22Rv1 (cell line): ENCODE results near the gene FEN1.

Experiments
- CTCF ChIP-seq: fragments of 450-650 bp; IDR thresholded peaks from 2 replicates; pipeline ENCODE4 v1.5.1; 2017; ENCODE audit warnings: mild to moderate bottlenecking
- ZFX ChIP-seq: fragments of 450-650 bp; IDR thresholded peaks from 2 replicates; pipeline ENCODE4 v1.6.1; 2017; ENCODE audit warnings: antibody characterized with exemption, borderline replicate concordance

DNA sequence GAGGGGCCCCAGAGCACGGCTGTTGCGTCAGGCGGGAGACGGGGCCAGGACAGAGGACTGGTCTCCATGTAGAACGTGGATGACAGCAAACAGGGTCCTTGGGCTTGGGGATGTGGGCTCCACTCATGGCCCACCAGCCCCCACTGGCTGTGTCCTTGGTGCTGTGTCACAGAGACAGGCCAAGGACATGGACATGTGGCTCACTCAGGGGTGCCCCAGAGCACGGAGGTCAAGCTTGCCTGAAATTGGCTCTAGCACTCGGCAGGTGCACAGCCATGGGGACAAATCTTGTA, 49.8 kb downstream of the FEN1 start:
- TF ChIP-seq CTCF (no peak), ZFX (no peak)
